CD4-positive, alpha-beta T cell treated with Interleukin-21 for 1 hour (primary cell): ENCODE results near the gene RGMA.

ENCODE experiments used
- DNase-seq: peaks from one replicate; pipeline ENCODE4 v3.0.0-alpha.2; 2020

The RGMA gene

GRCh38 chr15:93091465-93091864 is 2.5 kb upstream of the RGMA start:
- DNase-seq: no peak

- DNase-seq: no peak
These were observed 805 bp upstream of the RGMA start for GRCh38 chr15:93089727-93090305.

GRCh38 chr15:93088200-93088980 is 621 bp downstream of the RGMA start:
- no peak for DNase-seq

GRCh38 chr15:93087825-93088199 is 1.2 kb downstream of the RGMA start:
- peak; percentile 75 for DNase-seq

- DNase-seq: no peak
These were observed 2.2 kb downstream of the RGMA start for GRCh38 chr15:93086791-93087190.

- DNase-seq: no peak
These were observed 3.3 kb downstream of the RGMA start for GRCh38 chr15:93085692-93086091.

GRCh38 chr15:93082861-93083260 is 6.2 kb downstream of the RGMA start:
- no peak for DNase-seq

GRCh38 chr15:93081399-93081798 is 7.6 kb downstream of the RGMA start:
- DNase-seq: no peak

GRCh38 chr15:93080451-93080850 is 8.6 kb downstream of the RGMA start:
- no peak for DNase-seq

- DNase-seq: no peak
These were observed 12.1 kb downstream of the RGMA start for GRCh38 chr15:93076875-93077274.

GRCh38 chr15:93076217-93076616 is 12.8 kb downstream of the RGMA start:
- DNase-seq: no peak

- DNase-seq: no peak
These were observed 14.4 kb downstream of the RGMA start for GRCh38 chr15:93074599-93074998.

- DNase-seq: no peak
These were observed 15.5 kb downstream of the RGMA start for GRCh38 chr15:93073465-93073952.

- DNase-seq: no peak
These were observed 16.3 kb downstream of the RGMA start for GRCh38 chr15:93072411-93073394.

GRCh38 chr15:93072011-93072410 is 17.0 kb downstream of the RGMA start:
- no peak for DNase-seq

- no peak for DNase-seq
These were observed 17.5 kb downstream of the RGMA start for GRCh38 chr15:93071469-93071936.

GRCh38 chr15:93070551-93071296 is 18.3 kb downstream of the RGMA start:
- no peak for DNase-seq

- no peak for DNase-seq
These were observed 18.9 kb downstream of the RGMA start for GRCh38 chr15:93070132-93070531.

GRCh38 chr15:93068581-93069199 is 20.3 kb downstream of the RGMA start:
- no peak for DNase-seq

- DNase-seq: no peak
These were observed 21.3 kb downstream of the RGMA start for GRCh38 chr15:93067649-93068085.

GRCh38 chr15:93066834-93067648 is 22.0 kb downstream of the RGMA start:
- no peak for DNase-seq
